EL (cell line): ENCODE data around the gene ANKRA2.
A peak's percentile ranks its signal among the peaks of the same experiment; 100 is the strongest.
"Not testable (repeated sequence)": the region's sequence is repeated elsewhere in the genome, so short reads cannot be mapped to it uniquely, and the experiment has no call there.

Experiments used
- DNase-seq: peaks from one replicate; pipeline ENCODE4 v3.0.0-alpha.2; 2016

The ANKRA2 gene

DNA sequence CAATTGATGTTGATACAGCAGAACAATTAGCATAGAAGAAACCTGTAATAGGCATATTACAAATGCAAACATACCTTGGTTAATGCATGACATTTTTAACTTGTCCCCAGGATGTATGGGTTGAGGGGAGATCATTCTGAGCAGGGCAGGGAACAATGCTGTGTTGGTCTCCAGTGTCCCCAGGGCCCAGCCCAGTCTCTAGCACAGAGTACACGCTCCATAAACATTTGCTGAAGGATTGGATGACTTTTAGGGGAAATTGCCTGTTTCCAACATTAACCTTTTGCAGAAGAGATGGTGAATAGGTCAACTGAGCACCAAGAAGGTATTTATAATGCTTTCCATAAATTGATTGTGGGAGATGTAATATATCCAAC lies 20.0 kb downstream of the ANKRA2 start:
- DNase-seq, result no peak

- no peak for DNase-seq
Measured at GRCh38 chr5:73544429-73545402, 20.7 kb downstream of the ANKRA2 start.

GRCh38 chr5:73542020-73542419 lies 23.4 kb downstream of the ANKRA2 start:
- DNase-seq, result no peak

DNA sequence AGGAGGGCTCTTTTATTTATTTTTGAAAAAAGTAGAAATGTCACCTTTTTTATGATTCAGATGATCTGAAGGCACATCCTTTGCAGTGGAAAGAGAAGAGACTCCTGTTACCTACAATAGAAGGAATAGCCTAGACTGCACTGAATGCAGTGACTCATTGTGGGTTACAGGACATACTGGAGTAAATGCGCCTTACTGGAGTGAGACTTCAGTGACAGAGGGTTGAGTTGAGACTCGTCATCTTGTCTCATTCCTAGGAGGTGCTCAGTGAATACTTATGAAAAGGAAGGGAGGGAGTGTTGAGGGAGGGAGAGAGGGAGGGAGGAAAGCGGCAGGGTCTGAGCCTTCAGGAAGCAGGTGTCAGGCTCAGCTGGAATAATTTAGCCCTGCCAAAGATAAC lies 25.2 kb downstream of the ANKRA2 start:
- peak; percentile 79 for DNase-seq

DNA sequence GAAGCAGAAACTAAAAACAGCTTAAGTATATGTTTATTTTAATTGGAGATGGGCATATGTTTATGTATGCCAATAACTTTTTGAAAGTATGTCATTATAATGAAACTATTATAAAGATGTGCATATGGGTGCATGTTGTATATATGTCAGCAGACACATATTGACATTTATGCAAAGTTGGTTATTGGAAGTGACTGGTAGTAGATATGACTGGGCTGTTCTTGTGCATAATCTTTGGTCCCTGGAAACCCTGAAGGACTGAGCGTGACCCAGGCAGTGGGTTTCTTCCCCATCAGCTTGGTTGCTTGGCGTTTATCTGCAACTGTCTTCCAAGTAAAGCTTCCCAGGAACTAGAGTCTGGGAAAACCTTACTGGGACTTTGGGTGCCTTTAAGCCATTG lies 25.7 kb downstream of the ANKRA2 start:
- no peak for DNase-seq

DNA sequence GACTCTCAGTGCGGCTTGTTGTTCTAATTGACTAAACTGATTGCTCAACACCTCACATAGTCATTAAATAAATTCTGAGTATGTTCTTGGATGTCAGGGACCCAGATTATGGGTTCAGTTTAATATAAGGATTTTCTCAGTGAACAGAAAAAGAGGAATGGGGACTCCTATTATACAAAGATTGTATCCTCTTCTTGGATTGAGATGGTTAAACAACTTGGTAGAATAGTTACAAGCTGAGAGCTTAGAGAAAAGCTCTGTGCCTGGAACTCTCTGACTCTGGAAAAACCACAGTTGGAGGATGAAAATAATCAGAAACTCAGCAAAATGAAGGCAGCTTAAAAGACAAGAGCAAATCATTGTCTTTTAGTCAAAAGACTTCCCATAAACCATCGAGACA lies 30.5 kb downstream of the ANKRA2 start:
- DNase-seq, result no peak

GRCh38 chr5:73534011-73534644 lies 31.3 kb downstream of the ANKRA2 start:
- peak; percentile 18 for DNase-seq

DNA sequence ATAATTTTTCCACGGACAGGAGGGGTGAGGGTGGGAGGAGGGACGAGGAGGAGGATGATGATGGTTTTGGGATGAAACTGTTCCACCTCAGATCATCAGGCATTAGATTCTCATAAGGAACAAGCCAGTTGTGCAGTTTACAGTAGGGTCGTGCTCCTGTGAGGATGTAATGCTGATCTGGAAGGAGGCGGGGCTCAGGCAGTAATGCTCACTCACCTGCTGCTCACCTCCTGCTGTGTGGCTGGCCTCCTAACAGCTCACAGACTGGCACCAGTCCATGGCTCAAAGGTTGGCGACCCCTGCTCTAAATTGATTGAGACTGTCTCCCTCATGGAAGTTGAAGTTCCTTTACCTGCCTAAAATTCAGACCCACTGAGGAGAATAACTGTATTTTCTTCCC lies 33.2 kb downstream of the ANKRA2 start:
- DNase-seq, result no peak

DNA sequence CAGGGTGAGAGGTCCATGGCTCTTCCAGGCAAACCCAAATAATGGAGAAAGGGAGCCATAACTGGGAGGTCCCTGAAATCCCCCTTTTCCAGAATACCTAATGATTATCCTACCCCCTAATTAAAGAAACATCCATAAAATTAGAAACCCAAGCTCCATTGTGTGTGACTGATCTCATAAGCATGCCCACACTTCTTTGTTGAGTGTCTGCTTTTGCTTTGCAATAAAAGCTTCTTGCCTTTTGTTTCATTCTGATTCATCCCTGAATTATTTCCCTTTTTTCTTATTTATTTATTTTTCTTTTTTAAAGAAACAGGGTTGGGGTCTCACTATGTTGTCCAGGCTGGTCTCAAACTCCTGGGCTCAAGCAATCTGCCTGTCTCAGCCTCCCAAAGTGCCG lies 34.1 kb downstream of the ANKRA2 start:
- no peak for DNase-seq

DNA sequence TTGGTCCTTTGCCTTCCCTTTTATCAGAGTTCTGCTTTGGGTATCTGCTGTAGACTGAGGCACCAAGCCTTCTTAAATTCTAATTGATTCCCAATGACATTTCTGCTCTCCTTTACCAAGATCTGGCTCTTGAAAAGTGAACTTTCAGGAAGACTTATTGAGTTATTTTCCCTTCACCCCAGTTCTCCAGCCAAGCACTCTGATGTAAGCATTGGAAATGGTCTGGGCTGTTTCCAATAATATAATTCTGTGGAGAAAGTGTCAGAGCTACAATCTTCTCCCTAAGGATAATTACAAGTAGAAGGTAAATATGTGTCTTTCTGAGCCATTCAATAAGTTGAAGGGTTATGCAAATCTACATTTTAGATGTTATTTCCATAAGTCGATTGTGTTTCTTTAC lies 36.4 kb downstream of the ANKRA2 start:
- DNase-seq, result no peak

DNA sequence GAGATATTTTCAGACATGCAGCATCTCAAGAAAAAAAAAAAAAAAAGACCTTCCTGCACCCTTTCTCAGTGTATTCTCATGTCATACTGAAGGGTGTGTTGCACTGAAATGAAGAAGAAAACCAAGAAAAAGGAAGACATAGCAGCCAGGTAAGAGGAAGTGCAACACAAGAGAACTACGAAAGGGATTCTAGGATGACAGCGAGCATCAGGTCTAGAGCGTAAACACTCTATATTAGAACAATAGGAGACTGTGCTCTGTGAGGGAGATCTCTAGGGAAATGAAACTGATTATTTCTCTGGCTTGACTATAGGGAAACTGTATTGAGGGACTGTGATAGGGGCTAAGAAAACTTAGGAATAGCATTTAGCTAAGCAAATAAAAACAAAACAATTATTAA lies 37.2 kb downstream of the ANKRA2 start:
- no peak for DNase-seq

GRCh38 chr5:73525606-73526203 lies 39.7 kb downstream of the ANKRA2 start:
- no peak for DNase-seq

- DNase-seq, result no peak
Measured at GRCh38 chr5:73523861-73524260, 41.6 kb downstream of the ANKRA2 start.

GRCh38 chr5:73522989-73523388 lies 42.5 kb downstream of the ANKRA2 start:
- DNase-seq, result no peak

DNA sequence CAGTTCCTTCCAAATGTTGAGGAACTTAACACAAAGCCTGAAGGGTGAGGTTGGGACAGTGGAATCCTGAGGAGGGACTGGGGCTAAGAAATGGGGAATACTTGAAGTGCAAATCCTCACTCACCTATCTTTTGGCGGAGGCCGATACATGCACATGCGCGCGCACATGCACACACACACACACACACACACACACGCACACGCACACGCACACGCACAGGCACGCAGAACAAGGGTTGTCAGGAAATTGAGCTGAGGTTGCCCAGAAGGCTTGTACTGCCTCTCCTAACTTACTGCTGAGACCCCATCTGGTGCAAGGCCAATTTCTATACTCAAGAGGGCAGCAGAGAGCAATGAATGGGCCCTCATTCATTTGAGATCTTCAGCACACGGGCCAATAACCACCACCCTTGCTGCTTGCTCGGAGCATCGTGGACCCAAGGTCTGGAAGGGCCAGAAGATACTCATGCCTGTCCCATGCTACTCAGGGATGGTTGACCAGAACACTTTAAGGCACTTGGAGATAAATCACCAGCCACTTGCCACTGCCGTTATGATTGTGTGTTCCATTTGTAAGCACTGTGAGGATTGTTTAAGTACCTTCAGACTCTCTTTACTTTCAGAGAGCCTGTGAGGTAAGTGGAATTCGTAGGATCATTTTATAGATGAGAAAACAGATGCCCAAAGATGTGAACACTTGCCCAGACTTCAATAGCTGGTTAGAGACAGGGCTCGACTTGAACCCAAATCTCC lies 45.7 kb downstream of the ANKRA2 start:
- peak; percentile 84 for DNase-seq

DNA sequence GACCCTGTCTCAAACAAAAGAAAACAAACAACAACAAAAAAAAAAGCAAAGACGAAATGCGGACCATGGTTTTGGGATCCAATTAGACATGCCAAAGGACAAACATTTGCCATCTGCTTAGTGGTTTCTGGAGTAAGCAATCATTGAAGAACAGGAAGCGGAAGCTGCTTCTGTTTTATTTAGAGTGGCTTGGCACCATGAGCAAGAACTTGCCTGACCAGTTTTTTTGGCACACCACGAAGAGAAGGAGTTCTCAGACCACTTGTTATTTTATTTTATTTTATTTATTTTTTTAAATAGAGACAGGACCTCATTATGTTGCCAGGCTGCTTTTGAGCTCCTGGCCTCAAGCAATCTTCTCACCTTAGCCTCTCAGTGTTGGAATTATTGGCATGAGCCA lies 50.2 kb downstream of the ANKRA2 start:
- DNase-seq, result no peak

DNA sequence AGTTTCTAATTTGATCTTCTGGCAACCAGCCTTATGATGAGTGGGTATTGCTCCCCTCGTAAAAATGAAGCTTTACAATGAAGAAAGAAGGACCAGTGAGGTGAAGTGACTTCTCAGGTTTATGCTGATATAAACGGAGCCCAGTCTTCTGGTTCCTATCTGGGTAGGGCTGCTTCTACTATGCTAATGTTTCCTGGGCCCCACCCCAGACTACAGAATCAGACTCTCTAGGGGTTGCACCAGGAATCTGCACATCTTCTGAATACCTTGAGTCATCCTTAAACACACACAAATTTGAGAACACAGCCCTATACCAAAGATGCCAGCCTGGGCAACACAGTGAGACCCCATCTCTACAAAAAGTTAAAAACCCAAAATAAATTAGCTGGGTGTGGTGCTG lies 51.0 kb downstream of the ANKRA2 start:
- DNase-seq, result no peak

DNA sequence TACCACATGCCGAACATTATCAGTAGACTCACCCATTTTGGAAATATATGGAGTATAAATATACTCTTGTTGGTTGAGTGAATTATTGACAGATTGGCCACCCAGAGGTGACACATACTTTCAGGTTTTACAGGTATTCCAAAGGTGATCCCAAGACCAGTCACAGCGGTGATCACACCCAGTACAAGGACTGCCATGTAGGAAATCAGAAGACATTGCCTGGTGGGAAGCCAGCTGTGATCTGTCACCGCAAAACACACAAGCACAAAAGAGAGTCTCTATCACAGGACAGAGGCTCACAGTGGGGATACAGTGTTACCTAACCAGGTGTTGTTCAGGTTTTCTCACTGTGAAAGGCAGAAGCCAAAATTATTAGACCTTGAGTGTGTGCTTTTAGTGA lies 51.4 kb downstream of the ANKRA2 start:
- DNase-seq, result no peak

DNA sequence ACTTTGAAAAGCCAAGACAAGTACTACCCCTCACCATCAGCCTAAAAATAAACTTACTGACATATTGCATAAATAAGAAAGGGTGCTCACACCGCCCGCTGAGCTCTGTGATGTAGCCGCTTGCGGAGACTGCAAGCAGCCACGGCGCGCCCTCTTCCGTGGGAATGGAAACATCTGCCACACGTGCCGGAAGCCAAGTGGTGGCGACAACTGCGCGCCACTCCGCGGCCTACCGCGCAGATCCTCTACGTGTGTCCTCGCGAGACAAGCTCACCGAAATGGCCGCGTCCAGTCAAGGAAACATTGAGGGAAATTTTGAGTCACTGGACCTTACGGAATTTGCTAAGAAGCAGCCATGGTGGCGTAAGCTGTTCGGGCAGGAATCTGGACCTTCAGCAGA lies 56.9 kb downstream of the ANKRA2 start:
- not testable (repeated sequence) for DNase-seq

DNA sequence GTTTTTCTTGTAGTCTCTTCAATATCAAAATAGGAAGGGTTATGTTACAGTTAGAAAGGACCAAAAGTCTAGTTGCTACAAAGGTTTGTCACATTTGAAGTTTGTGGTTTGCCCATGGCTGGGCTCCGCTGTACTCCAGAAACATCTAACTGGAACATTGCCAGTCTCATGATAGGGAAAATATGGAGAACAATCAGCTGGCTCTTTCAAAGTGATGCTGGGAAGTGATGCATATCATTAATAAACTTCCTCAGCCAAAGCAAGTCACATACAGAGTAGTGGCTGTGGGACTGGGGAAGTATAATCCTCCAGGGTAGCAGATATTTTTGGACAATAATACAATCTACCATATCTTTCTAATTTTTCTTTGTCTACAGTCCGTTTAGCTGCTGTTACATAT lies 58.4 kb downstream of the ANKRA2 start:
- no peak for DNase-seq

DNA sequence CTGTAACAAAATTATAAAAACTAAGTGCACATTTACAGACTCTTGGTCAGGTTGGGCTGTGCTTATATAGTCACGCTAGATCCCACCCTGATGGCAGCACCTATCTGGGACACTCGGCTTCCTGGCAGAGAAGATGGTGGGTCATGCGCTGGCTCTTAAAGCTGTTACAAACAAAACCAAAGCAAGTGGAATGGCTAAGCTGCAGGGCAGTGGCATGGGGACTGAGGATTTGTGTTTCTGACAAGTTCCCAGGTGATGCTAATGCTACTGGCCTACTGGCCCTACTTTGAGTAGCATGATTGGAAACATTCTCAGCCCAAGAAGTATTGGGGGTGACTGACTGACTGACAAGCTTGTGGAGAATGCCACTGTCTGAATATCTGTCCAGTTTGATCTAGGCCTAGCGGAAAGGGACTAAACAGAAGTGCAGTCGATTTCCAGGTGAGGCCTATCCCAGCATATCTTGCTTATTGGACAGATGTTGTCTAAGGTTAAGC lies 58.9 kb downstream of the ANKRA2 start:
- DNase-seq, result no peak
